CD4-positive, alpha-beta T cell treated with Interleukin-12 subunit alpha and Interleukin-12 subunit beta, for 1 hour (primary cell): Measurements from ENCODE around the gene REEP1.

ENCODE experiments used
- DNase-seq: peaks from one replicate; pipeline ENCODE4 v3.0.0-alpha.2; 2020

Gene REEP1

DNA sequence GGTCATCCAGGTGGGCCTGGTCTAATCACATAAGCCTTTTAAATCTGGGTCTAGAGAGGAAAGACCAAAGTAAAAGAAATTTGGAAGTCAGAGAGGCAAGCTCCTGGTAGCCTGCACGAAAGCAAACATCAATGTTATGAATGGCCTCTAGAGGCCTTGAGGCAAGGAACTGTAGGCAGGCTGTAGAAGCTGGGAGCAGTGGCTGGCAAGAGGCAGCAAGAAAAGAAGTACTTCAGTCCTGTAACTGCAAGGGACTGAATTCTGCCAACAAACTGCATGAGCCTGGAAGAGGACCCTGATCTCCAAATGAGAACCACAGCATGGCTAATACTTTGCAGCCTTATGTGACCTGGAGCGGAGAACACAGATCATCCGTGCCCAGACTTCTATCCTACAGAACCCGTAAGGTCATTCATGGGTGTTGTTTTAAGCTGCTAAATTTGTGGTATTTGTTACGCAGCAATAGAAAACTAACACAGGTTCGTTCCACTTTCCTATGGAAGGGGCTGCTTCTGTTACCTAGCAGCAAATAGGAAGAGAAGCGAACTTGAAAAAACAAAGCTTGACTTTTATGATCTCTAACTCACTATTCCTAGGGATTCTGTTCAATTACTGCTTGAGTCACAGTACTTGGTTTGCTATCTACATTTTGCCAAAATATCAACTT lies 143.4 kb downstream of the REEP1 start:
- no peak for DNase-seq

DNA sequence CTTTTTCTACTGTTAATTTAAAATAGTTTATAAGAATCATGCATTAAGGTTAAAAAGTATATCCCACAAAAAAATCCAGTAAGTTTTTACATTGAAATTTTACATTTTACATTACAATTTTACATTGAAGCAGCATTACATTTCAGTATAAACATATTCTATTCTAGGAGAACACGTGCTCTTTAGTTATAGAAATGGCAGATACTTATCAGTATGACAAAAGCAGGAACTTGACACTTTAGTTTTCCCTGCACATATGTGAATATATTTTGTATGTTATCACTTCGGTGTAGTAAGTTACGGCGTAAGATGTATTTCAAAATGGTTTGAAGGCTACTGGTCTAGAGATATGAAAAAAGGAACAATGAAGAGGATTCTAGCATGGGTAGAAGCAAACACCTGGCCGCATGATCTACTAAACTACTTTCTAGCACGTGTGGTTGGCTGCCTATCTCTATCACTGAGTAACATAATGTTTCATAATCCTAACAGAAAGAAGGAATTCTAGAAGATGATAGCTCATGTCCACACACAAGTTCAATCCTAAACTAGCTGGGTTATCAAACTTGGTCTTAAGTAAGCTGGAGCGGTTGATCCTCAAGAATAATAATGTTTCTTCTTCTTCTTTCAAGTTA lies 147.5 kb downstream of the REEP1 start:
- DNase-seq = no peak

- DNase-seq = no peak
Observed at GRCh38 chr2:86186431-86186830, 151.0 kb downstream of the REEP1 start.

DNA sequence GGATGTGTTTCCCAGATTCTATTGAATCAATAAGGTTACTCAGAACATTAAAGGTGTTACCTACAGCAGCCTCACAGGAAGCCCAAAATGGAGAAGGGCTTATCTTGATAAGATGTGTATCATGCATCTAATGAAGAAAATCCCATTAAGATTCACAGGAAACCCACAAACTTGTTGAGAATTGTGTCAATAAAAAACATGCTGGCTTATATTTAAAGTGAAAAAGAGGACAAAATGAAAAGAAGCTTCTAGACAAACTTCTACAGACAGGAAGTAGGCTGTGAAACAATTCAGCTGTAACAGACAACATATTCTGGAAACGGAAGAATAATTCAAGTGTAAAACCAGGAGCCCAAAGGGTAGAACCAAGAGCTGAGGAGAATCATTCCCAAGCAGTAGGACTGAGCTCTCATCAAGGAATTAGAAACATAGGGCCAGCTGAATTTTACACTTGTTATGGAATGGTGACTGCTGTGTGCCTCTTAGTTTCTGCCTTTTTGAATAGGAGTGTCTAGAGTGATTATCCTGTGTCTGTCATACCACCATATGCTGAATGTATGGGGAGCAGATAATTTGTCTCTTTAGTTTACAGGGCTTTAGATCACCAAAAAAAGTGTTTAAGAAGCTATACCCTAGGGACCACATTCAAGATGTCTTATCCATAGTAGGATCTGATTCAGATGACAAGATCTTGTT lies 151.8 kb downstream of the REEP1 start:
- DNase-seq = peak; percentile 59

DNA sequence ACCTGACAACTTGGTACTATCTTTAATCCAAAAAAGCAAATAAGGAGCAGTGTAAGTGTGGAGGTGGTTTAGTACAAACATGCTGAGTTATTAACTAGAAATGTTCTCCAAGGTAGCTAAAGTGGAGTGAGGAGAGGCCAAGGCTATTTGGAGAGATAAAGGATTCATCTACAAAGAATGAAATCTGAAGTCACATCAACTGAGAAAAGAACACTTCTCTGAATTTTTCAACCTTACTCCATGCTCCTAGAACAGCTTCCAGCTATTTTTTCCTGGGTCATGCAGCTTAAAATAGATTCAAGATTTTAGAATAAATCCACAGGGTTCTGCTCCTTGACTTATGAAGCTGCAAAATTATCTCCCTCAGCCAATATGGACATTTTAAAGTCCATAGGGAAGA lies 160.8 kb downstream of the REEP1 start:
- no peak for DNase-seq

DNA sequence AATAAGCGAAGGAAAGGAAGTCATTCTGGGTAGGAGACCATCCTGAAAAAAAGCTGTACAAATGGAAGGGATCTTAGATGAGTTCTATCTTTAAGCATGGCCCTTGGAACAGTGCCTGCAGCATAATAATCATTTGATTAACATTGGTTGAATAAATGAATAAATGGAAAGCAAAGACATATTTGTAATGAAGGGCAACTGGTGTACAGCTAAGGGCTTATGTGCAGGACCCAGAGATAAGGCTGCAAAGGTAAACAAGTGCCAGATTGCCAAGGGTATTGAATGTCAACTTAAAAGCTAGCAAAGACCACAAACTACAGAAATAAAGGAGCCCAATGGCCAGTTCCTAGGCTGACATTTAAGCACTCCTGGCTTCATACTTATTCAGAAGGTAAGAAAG lies 161.6 kb downstream of the REEP1 start:
- no peak for DNase-seq

DNA sequence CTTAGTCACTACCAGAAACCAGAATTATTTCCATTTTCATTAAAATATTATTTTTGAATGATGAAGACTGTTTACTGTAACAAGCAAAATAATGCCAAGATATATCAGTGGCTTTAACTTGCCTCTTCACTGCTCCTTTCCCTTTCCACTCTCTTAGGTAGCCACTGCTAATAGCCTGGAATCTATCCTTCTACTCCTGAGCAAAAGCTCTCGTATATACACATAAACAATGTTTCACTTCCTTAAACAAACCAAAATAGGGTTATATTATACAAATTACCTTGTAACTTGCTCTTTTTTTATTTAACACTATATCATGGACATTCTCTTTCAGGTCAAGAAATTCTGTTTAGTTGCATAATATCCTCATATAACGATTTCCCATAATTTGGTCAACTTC lies 163.0 kb downstream of the REEP1 start:
- no peak for DNase-seq

- no peak for DNase-seq
Observed at GRCh38 chr2:86172610-86173009, 164.8 kb downstream of the REEP1 start.

GRCh38 chr2:86171295-86171694 lies 166.1 kb downstream of the REEP1 start:
- DNase-seq = no peak

DNA sequence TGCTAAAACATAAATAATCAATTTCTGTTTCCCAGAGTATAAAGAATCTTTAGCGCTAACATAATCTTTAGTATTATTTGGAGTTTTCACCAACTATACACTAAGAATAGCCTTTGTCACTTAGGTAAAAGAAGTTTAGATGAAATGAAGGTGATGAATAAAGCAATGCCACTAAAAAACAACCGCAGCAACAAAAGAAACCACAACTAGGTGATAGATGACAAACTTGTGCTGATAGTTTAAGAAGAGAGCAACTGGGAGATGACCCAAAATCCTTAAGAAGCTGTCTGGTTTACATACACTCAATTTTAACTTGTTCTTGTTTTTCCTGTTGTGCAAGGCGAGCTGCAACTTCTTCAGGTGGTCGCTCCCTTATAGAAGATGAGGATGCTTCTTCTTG lies 167.0 kb downstream of the REEP1 start:
- DNase-seq = no peak
